Pancreas (tissue), 10 donors: ENCODE results near the gene GRM4. TPM values are rescaled to one million over a fixed set of nuclear protein-coding genes. Genes with fewer than 3 reads are reported as not detected.

Source experiments
- ATAC-seq, 4 donors: fragments of 200-7000 bp; cut with Tn5 transposase; one replicate each; pipeline versions ENCODE4 v1.8.0 to v1.9.1; 2020; ENCODE audit warnings: mild to moderate bottlenecking in 4 of 4, moderate library complexity in 4 of 4
- DNase-seq, 6 donors: peaks; one replicate each; pipeline ENCODE4 v3.0.0-alpha.2; 2020
- FAIRE-seq: peaks from 2 replicates; lab custom pipeline; 2012; peaks lifted over from hg19 to GRCh38; lab: Jason Lieb, UNC
- H3K27ac ChIP-seq, 4 donors: fragments of 200-600 bp; sonication (generic); 1 replicate in 3 of 4; 2 replicates in 1 of 4; pipeline versions ENCODE4 v1.5.0 to v1.8.0; 2020
- H3K27me3 ChIP-seq, 4 donors: fragments of 200-600 bp; one replicate each; pipeline ENCODE4 v1.8.0; 2021
- H3K36me3 ChIP-seq, 3 donors: fragments of 200-600 bp; sonication (generic) in 1 of 3; one replicate each; pipeline versions ENCODE4 v1.5.0 to v1.8.0; 2020 to 2021
- H3K4me1 ChIP-seq, 3 donors: fragments of 200-600 bp; one replicate each; pipeline ENCODE4 v1.8.0; 2021
- H3K4me3 ChIP-seq, 4 donors: fragments of 200-600 bp; sonication (generic) in 2 of 4; one replicate each; pipeline versions ENCODE4 v1.5.0 to v1.8.0; 2020 to 2021
- H3K9me3 ChIP-seq, 4 donors: fragments of 200-600 bp; one replicate each; pipeline ENCODE4 v1.8.0; 2021
- WGBS, 2 donors: extraction: QIAGEN DNeasy Blood & Tissue Kit; methylation state at CpG; one replicate each; pipeline ENCODE4 v1.1.7; 2013; 5-methylcytosine and 5-hydroxymethylcytosine counted together
- intact Hi-C, 3 donors: fragments of 100-400 bp; cut with DNase I; formaldehyde crosslinking; loops; one replicate each; pipeline versions ENCODE4 v1.11.1 to v1.14.2; 2022
- polyA plus RNA-seq, 2 donors: library from polyadenylated mRNA; stranded (reverse); fragments of 200-250 nt; gene quantifications; one replicate each; pipeline ENCODE4 v1.2.3, GENCODE V29; 2013
- total RNA-seq, 6 donors: library from RNA; stranded (reverse); fragmentation: NEBNext Ultra II Directional in 4 of 6; extraction: Animal tissue kit (Norgen Biotek cat#: 25700) in 4 of 6; gene quantifications; one replicate each; pipeline versions ENCODE4 v1.2.1 to v1.2.4, GENCODE V29; 2021 to 2023
- TF ChIP-seq, protein P1 (sequence below), 4 donors: fragments of 200-600 bp; sonication (generic) in 3 of 4; IDR thresholded peaks; one replicate each; pipeline versions ENCODE4 v1.5.0 to v1.8.0; 2021; ENCODE audit warnings: antibody characterized with exemption in 4 of 4
- donor health status: healthy with polysubstance abuse.
- donor health status: DM: no; HTN: no; CAD: no; lungs with moderate emphysema.
- donor health status: DM: no; HTN: no; CAD: no.
- donor health status: control.
- donor health status: control.
- donor health status: Bipolar disorder and iron deficiency.
- donor health status: DM: yes; HTN: yes; CAD: no.
- donor health status: DM: no; HTN: no; CAD: no.
- donor health status: DM: no; HTN: no; CAD: no.
- donor health status: DM: yes; HTN: yes; CAD: no.

The GRM4 gene
- total and polyA plus RNA-seq, 8 donors = 0.23 to 6.8 (median 1.3) TPM

DNA sequence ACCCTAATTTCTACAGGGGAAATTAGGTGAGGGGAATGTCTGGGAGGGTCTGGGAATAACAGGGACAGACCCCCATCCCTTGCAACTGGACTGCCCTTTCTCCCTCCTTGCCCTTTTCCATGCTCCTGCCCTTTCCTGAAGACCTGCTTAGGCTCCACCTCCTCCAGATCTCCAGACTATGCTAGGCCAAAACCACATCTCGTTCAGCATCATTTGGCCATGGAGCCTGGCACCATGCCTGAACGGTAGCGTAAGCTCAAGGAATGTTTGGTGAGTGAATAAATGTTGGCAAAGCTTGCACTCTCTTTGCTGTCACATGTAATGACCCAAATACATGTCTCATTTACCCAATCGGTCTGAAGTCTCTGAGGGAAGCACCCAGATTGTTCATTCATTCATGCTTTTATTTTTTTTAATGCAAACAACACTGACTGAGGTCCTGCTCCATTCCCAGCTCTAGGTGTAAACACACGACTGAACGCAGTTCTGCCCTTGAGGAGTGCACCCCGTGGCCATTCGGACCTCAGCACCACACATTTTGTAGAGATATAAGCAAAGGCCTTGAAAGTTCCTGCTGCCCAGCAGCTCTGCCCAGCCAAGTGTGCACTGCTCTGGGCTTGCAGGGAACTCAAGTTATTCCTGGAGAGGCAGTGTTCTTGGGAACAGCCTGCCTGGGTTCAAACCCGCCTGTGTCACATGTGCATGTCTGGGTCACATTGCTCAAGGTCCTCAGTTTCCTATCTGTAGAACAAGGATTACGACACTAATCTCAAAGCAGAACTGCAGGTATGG lies 1.1 kb upstream of the GRM4 start:
- peaks cover 0 to 29% (median 5%) of the 10 kb centered on the region in 4 donors for H3K27me3 ChIP-seq
- no peak overlapping the region for H3K27ac ChIP-seq
- DNase-seq (peak in 1 of 6 donors; percentile 43), FAIRE-seq (no peak), ATAC-seq (no peak)
- no peaks in the 10 kb centered on the region for H3K36me3 ChIP-seq
- no peaks in the 10 kb centered on the region for H3K9me3 ChIP-seq
- WGBS, 2 donors = 62 to 69% methylated on average over 10 of the region's 10 CpGs
- TF ChIP-seq, protein P1, sequence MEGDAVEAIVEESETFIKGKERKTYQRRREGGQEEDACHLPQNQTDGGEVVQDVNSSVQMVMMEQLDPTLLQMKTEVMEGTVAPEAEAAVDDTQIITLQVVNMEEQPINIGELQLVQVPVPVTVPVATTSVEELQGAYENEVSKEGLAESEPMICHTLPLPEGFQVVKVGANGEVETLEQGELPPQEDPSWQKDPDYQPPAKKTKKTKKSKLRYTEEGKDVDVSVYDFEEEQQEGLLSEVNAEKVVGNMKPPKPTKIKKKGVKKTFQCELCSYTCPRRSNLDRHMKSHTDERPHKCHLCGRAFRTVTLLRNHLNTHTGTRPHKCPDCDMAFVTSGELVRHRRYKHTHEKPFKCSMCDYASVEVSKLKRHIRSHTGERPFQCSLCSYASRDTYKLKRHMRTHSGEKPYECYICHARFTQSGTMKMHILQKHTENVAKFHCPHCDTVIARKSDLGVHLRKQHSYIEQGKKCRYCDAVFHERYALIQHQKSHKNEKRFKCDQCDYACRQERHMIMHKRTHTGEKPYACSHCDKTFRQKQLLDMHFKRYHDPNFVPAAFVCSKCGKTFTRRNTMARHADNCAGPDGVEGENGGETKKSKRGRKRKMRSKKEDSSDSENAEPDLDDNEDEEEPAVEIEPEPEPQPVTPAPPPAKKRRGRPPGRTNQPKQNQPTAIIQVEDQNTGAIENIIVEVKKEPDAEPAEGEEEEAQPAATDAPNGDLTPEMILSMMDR (IDR thresholded peaks at IDR 0.05) = no peak
- peaks cover 10 to 16% (median 15%) of the 10 kb centered on the region in 3 donors for H3K4me1 ChIP-seq
- intact Hi-C loops = loop anchor here in 1 of 3 donors (5.0 kb wide), 1 partner anchor 85 kb away; no protein-coding TSS in a partner anchor
- H3K4me3 ChIP-seq = no peak overlapping the region

DNA sequence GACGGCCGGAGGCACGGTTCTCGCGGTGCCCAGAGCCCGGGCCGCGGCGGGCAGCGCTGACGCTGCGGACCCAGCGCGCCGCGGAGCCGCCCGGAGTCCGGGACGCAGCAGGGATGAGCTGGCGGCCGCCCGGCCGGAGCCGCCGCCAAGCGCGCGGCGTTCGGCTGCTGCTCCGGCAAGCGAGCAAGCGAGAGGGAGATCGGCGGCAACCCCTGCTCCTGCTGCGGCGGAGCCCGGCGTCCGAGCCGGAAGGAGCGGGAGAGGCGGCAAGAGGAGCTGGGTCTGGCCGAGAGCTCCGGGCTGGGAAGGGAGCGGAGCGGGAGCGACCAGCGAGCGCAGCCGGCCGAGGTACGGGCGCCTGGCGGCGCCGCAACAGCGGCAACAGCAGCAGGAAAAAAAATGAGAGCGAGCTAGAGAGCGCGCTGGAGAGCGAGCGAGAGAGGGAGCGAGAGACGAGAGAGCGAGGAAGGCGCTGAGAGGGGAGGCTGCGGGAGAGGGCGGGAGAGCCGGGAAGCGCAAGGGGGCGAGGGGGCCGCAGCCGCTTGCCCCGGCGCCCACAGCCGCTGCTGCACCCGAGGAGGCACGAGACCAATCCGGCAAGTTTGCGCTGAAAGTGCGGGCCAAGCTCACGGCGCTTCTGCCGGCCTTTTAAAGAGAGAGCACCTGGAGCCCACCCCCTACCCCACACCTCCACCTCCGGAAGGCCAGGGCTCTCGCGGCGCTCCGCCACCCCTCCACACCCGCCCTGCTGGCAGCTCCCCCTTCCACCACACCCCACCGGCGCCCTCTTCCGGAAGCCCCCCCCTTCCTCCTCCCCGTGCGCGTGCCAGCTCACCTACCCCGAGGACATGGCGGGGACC lies 496 bp downstream of the GRM4 start:
- peak overlapping the region; percentile 10 to 46 (median 22) for H3K4me3 ChIP-seq
- no peaks in the 10 kb centered on the region for H3K9me3 ChIP-seq
- 1% methylated on average over 58 to 100 of the region's 100 CpGs for WGBS, 2 donors
- H3K4me1 ChIP-seq = peaks cover 10 to 16% (median 15%) of the 10 kb centered on the region in 3 donors
- TF ChIP-seq, protein P1 (IDR thresholded peaks at IDR 0.05) = no peak
- intact Hi-C loops = loop anchor here in 1 of 3 donors (5.0 kb wide), 1 partner anchor 83 kb away; no protein-coding TSS in a partner anchor
- H3K27ac ChIP-seq = no peak overlapping the region
- ATAC-seq (peak in 3 of 4 donors; percentile 54 to 74 (median 63)), DNase-seq (peak in 5 of 6 donors; percentile 13 to 70 (median 36)), FAIRE-seq (no peak)
- H3K27me3 ChIP-seq = peaks cover 0 to 36% (median 5%) of the 10 kb centered on the region in 4 donors
- H3K36me3 ChIP-seq = no peaks in the 10 kb centered on the region

GRCh38 chr6:34144581-34145160 lies 1.2 kb downstream of the GRM4 start:
- H3K27me3 ChIP-seq = peaks cover 0 to 33% (median 5%) of the 10 kb centered on the region in 4 donors
- 1% methylated on average over 46 to 58 of the region's 58 CpGs for WGBS, 2 donors
- DNase-seq = no peak

DNA sequence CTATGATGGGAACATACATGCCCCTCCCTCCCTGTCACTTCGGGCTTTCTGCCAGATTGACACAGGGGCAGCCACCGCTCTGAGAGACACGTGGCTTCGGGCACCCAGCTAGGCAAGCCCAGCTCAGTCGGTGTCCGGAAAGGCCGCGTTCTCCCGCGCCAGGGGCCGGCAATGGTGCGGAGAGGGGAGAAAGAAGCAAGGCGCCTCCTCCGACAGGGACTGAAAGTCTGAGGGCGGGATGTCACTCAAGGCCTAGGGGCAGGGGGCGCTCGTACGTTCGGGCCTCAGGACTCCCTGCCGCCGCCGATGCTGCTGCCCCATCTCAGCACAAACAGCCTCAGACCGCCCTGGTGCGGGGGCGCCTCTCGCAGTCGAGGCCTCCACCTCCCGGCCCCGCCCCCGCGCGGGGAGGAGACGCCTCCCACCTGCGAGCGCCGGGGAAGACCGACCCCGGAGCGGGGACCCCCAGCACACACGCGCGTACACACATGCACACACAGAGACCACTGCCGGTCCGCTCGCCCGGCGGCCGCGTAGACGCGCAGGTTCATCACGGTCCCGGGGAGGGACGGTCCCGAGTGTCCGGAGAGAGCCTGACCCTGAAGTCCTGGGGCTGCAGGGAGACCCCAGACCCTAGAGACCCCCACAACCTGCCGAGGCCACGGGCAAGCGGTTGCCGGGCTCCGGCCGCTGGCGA lies 1.9 kb downstream of the GRM4 start:
- Histone ChIP-seq H3K27me3 (peaks cover 0 to 32% (median 5%) of the 10 kb centered on the region in 4 donors), H3K27ac (no peak overlapping the region), H3K36me3 (no peaks in the 10 kb centered on the region), H3K4me1 (peaks cover 10 to 16% (median 15%) of the 10 kb centered on the region in 3 donors), H3K4me3 (peak overlapping the region in 2 of 4 donors; percentile 29 to 46), H3K9me3 (no peaks in the 10 kb centered on the region)
- WGBS, 2 donors = 1% methylated on average over 50 to 63 of the region's 63 CpGs
- peak in 3 of 4 donors; percentile 35 to 61 (median 54) for ATAC-seq
- FAIRE-seq = no peak
- TF ChIP-seq, protein P1 (IDR thresholded peaks at IDR 0.05) = no peak
- intact Hi-C loops = no loop called here
- DNase-seq = peak in 1 of 6 donors; percentile 66

More at GRCh38 chr6:34144581-34145160, 1.2 kb downstream of the GRM4 start:
- Histone ChIP-seq H3K4me1 (peaks cover 10 to 16% (median 15%) of the 10 kb centered on the region in 3 donors), H3K9me3 (no peaks in the 10 kb centered on the region), H3K4me3 (peak overlapping the region in 3 of 4 donors; percentile 10 to 46 (median 29)), H3K27ac (no peak overlapping the region), H3K36me3 (no peaks in the 10 kb centered on the region)
- FAIRE-seq (no peak), ATAC-seq (peak in 2 of 4 donors; percentile 15 to 21)
- intact Hi-C loops = loop anchor here in 1 of 3 donors (5.0 kb wide), 1 partner anchor 82 kb away; no protein-coding TSS in a partner anchor
- TF ChIP-seq, protein P1 (IDR thresholded peaks at IDR 0.05) = no peak
